CD14-positive monocyte (primary cell): ENCODE results near the gene PRRX2. TPM values are rescaled to one million over a fixed set of nuclear protein-coding genes. Genes with fewer than 3 reads are reported as not detected.
A peak's percentile ranks its signal among the peaks of the same experiment; 100 is the strongest.

Experiments used
- DNase-seq, 3 donors: peaks; one replicate each; pipeline ENCODE4 v3.0.0-alpha.2; 2011 to 2022
- H2AFZ ChIP-seq: 2 replicates; pipeline ENCODE4 v1.6.0; 2012; ENCODE audit warnings: mild to moderate bottlenecking, low read depth, low read length, inconsistent platforms; ENCODE audit not compliant: insufficient read depth, poor library complexity, severe bottlenecking
- H3K27ac ChIP-seq, 2 donors: 1 replicate in 1 of 2; 2 replicates in 1 of 2; pipeline ENCODE4 v1.5.1; 2012 to 2013; ENCODE audit warnings: low read length in 2 of 2, control low read depth in 1 of 2, inconsistent platforms in 1 of 2, low read depth in 1 of 2, mild to moderate bottlenecking in 1 of 2
- H3K27me3 ChIP-seq, 2 donors: one replicate each; pipeline versions ENCODE4 v1.6.0 to v1.6.1; 2011 to 2013; ENCODE audit warnings: low read length in 2 of 2; ENCODE audit not compliant: control insufficient read depth in 2 of 2, insufficient read depth in 2 of 2
- H3K36me3 ChIP-seq, 2 donors: replicated peaks in 1 of 2; 1 replicate in 1 of 2; 2 replicates in 1 of 2; pipeline versions ENCODE4 v1.5.1 to v1.6.1; 2012 to 2013; ENCODE audit warnings: low read length in 2 of 2, control low read depth in 1 of 2, inconsistent platforms in 1 of 2, mild to moderate bottlenecking in 1 of 2; ENCODE audit not compliant: insufficient read depth in 2 of 2, control insufficient read depth in 1 of 2
- H3K4me1 ChIP-seq, 2 donors: 1 replicate in 1 of 2; 2 replicates in 1 of 2; pipeline versions ENCODE4 v1.5.1 to v1.6.1; 2012 to 2013; ENCODE audit warnings: low read length in 2 of 2, control low read depth in 1 of 2, inconsistent platforms in 1 of 2, mild to moderate bottlenecking in 1 of 2, moderate library complexity in 1 of 2; ENCODE audit not compliant: insufficient read depth in 2 of 2, control insufficient read depth in 1 of 2
- H3K4me2 ChIP-seq: replicated peaks from 2 replicates; pipeline ENCODE3; 2012; ENCODE audit warnings: low read length, moderate library complexity, mild to moderate bottlenecking; ENCODE audit not compliant: poor library complexity, severe bottlenecking; ENCODE audit errors: extremely low read depth
- H3K4me3 ChIP-seq, 3 experiments: fragments of 200-600 bp in 1 of 3; sonication (generic) in 1 of 3; replicated peaks in 1 of 3; 1 replicate in 2 of 3; 2 replicates in 1 of 3; pipeline ENCODE4 v1.5.1; 2011 to 2013; ENCODE audit warnings: low read length in 3 of 3, mild to moderate bottlenecking in 3 of 3, control low read depth in 2 of 3, low read depth in 2 of 3, inconsistent platforms in 1 of 3, moderate library complexity in 1 of 3
- H3K79me2 ChIP-seq: 2 replicates; pipeline ENCODE4 v1.6.0; 2012; ENCODE audit warnings: mild to moderate bottlenecking, control low read depth, inconsistent platforms, low read length, moderate library complexity; ENCODE audit not compliant: insufficient read depth
- H3K9ac ChIP-seq: 2 replicates; pipeline ENCODE4 v1.6.0; 2017; ENCODE audit warnings: low read length, mild to moderate bottlenecking; ENCODE audit not compliant: insufficient read depth, poor library complexity, severe bottlenecking
- H3K9me3 ChIP-seq, 2 donors: replicated peaks in 1 of 2; 1 replicate in 1 of 2; 2 replicates in 1 of 2; pipeline versions ENCODE4 v1.5.1 to v1.6.1; 2012 to 2013; ENCODE audit warnings: low read length in 2 of 2, control low read depth in 1 of 2; ENCODE audit not compliant: control insufficient read depth in 1 of 2, insufficient read depth in 1 of 2
- H4K20me1 ChIP-seq: 2 replicates; pipeline ENCODE4 v1.6.0; 2012; ENCODE audit warnings: mild to moderate bottlenecking, low read length, control low read depth, moderate library complexity; ENCODE audit not compliant: insufficient read depth
- H3K27ac Mint-ChIP-seq, 7 donors: one replicate each; pipeline ENCODE4 v1.8.0; 2020; ENCODE audit warnings: mild to moderate bottlenecking in 7 of 7, mixed read lengths in 7 of 7, moderate library complexity in 6 of 7, inconsistent platforms in 2 of 7
- H3K27me3 Mint-ChIP-seq, 3 donors: one replicate each; pipeline ENCODE4 v1.8.0; 2021 to 2022; ENCODE audit warnings: low read depth in 3 of 3, mild to moderate bottlenecking in 3 of 3, mixed read lengths in 3 of 3, moderate library complexity in 3 of 3, inconsistent platforms in 1 of 3
- H3K36me3 Mint-ChIP-seq, 2 donors: one replicate each; pipeline ENCODE4 v1.8.0; 2020; ENCODE audit warnings: mixed read lengths in 2 of 2, inconsistent platforms in 1 of 2, mild to moderate bottlenecking in 1 of 2
- H3K4me1 Mint-ChIP-seq: one replicate; pipeline ENCODE4 v1.8.0; 2020; ENCODE audit warnings: mild to moderate bottlenecking, mixed read lengths
- H3K4me3 Mint-ChIP-seq, 2 donors: one replicate each; pipeline ENCODE4 v1.8.0; 2020; ENCODE audit warnings: mild to moderate bottlenecking in 2 of 2, mixed read lengths in 2 of 2, moderate library complexity in 1 of 2
- H3K9me3 Mint-ChIP-seq, 7 donors: one replicate each; pipeline ENCODE4 v1.8.0; 2020 to 2022; ENCODE audit warnings: mixed read lengths in 7 of 7, mild to moderate bottlenecking in 6 of 7, moderate library complexity in 6 of 7, inconsistent platforms in 2 of 7
- whole genome bisulfite sequencing: methylation state at CpG from one replicate; pipeline ENCODE4 v1.1.5; 2013; ENCODE audit warnings: missing lambda C conversion rate; ENCODE audit not compliant: insufficient coverage; 5-methylcytosine and 5-hydroxymethylcytosine counted together
- intact Hi-C, 2 donors: fragments of 100-400 bp; cut with micrococcal nuclease; formaldehyde crosslinking; loops; one replicate each; pipeline versions ENCODE4 v1.15.0 to v1.15.1; 2023
- polyA plus RNA-seq, 3 donors: library from polyadenylated mRNA; depleted of rRNA in 1 of 3; unstranded in 2 of 3; stranded (reverse) in 1 of 3; fragments of 300-500 nt in 2 of 3; fragments of >200 nt in 1 of 3; fragmentation: Illumina TruSeq in 2 of 3; gene quantifications; 1 replicate in 2 of 3; 2 replicates in 1 of 3; pipeline ENCODE4 v1.2.3, GENCODE V29; 2012 to 2021
- TF ChIP-seq, protein P1 (sequence below): fragments of 200-600 bp; IDR thresholded peaks from one replicate; pipeline ENCODE4 v1.8.0; 2022; ENCODE audit warnings: antibody characterized with exemption, mild to moderate bottlenecking

Gene PRRX2
- polyA plus RNA-seq, 3 donors = not detected

- H3K4me2 ChIP-seq = no peak overlapping the region
- no peak overlapping the region for H3K9ac ChIP-seq
- intact Hi-C loops = no loop called here
- Mint-ChIP-seq H3K27me3 (peaks cover 2 to 15% (median 4%) of the 10 kb centered on the region in 3 donors), H3K27ac (no peak overlapping the region), H3K36me3 (no peaks in the 10 kb centered on the region), H3K4me1 (peaks cover under 1% of the 10 kb centered on the region), H3K4me3 (no peak overlapping the region), H3K9me3 (peaks cover 0 to 5% (median 4%) of the 10 kb centered on the region in 7 donors)
- H3K27ac ChIP-seq = no peak overlapping the region
- no peaks in the 10 kb centered on the region for H3K27me3 ChIP-seq
- no peak for DNase-seq
- TF ChIP-seq, protein P1, sequence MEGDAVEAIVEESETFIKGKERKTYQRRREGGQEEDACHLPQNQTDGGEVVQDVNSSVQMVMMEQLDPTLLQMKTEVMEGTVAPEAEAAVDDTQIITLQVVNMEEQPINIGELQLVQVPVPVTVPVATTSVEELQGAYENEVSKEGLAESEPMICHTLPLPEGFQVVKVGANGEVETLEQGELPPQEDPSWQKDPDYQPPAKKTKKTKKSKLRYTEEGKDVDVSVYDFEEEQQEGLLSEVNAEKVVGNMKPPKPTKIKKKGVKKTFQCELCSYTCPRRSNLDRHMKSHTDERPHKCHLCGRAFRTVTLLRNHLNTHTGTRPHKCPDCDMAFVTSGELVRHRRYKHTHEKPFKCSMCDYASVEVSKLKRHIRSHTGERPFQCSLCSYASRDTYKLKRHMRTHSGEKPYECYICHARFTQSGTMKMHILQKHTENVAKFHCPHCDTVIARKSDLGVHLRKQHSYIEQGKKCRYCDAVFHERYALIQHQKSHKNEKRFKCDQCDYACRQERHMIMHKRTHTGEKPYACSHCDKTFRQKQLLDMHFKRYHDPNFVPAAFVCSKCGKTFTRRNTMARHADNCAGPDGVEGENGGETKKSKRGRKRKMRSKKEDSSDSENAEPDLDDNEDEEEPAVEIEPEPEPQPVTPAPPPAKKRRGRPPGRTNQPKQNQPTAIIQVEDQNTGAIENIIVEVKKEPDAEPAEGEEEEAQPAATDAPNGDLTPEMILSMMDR = no peak
- H3K4me1 ChIP-seq = peaks cover under 1 to 2% of the 10 kb centered on the region in 2 donors
- no peak overlapping the region for H2AFZ ChIP-seq
- no peak overlapping the region for H3K4me3 ChIP-seq
- WGBS = 96% methylated on average over 7 of the region's 10 CpGs
- no peaks in the 10 kb centered on the region for H3K36me3 ChIP-seq
- H3K9me3 ChIP-seq = no peaks in the 10 kb centered on the region
- H4K20me1 ChIP-seq = no peaks in the 10 kb centered on the region
- H3K79me2 ChIP-seq = no peaks in the 10 kb centered on the region
These were observed 17.8 kb upstream of the PRRX2 start for GRCh38 chr9:129647635-129648034.

- Histone ChIP-seq H4K20me1 (no peaks in the 10 kb centered on the region), H2AFZ (no peak overlapping the region), H3K9ac (no peak overlapping the region), H3K27ac (no peak overlapping the region), H3K4me3 (no peak overlapping the region), H3K9me3 (no peaks in the 10 kb centered on the region), H3K36me3 (no peaks in the 10 kb centered on the region), H3K79me2 (no peaks in the 10 kb centered on the region), H3K4me2 (no peak overlapping the region), H3K27me3 (no peaks in the 10 kb centered on the region), H3K4me1 (no peaks in the 10 kb centered on the region)
- peaks cover 2 to 15% (median 9%) of the 10 kb centered on the region in 3 donors for H3K27me3 Mint-ChIP-seq
- peaks cover 0 to 5% (median 4%) of the 10 kb centered on the region in 7 donors for H3K9me3 Mint-ChIP-seq
- no peak overlapping the region for H3K4me3 Mint-ChIP-seq
- DNase-seq = no peak
- intact Hi-C loops = no loop called here
- TF ChIP-seq, protein P1 = no peak
- 100% methylated on average over 4 of the region's 16 CpGs for WGBS
- no peaks in the 10 kb centered on the region for H3K4me1 Mint-ChIP-seq
- no peaks in the 10 kb centered on the region for H3K36me3 Mint-ChIP-seq
- H3K27ac Mint-ChIP-seq = peak overlapping the region in 1 of 7 donors; percentile 69
These were observed 17.2 kb upstream of the PRRX2 start for GRCh38 chr9:129648092-129648763.
